ENCODE results near the gene CLEC7A. TPM values are rescaled to one million over a fixed set of nuclear protein-coding genes. Genes with fewer than 3 reads are reported as not detected.
A peak's percentile ranks its signal among the peaks of the same experiment; 100 is the strongest.

The CLEC7A gene
- polyA plus RNA-seq, 4 donors: 1.3 to 2.3 (median 1.9) TPM

DNA sequence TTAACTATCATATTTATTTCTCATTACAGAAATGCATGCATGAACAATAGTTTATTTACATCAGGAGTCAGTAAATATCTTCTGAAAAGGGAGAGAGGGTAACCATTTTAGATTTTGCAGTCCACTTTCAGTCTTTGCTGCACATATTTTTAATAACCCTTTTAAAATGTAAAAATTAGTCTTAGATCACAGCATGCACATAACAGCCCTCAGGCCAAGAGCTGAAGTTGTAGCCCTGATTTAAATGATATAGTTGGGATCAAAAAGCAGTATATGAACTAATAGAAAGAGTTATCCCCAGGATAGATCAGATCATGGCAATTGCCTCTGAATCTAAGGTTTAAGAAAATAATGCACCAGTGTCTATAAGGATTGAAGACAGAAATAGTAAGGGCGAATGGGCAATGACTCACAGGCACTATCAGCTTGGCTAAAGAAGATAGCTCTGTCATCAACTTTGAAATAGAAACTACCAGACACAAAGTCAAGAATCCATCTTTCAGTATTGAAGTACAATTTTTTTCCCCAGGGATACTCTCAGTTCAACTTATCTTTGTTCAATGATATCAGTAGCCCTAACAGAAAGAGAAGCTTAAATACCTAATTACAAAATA, 13.1 kb upstream of the CLEC7A start:
- DNase-seq (ENCODE audit: low read depth in 4 of 4, low spot score in 3 of 4): no peak

- DNase-seq (ENCODE audit: low read depth in 4 of 4, low spot score in 3 of 4): peak in 1 of 4 donors; percentile 18
Observed at GRCh38 chr12:10140001-10140400, 10.0 kb upstream of the CLEC7A start.

- no peak for DNase-seq (ENCODE audit: low read depth in 4 of 4, low spot score in 3 of 4)
Observed at GRCh38 chr12:10136637-10137205, 6.7 kb upstream of the CLEC7A start.

- DNase-seq (ENCODE audit: low read depth in 4 of 4, low spot score in 3 of 4): no peak
Observed at GRCh38 chr12:10135126-10135525, 5.1 kb upstream of the CLEC7A start.

- DNase-seq (ENCODE audit: low read depth in 4 of 4, low spot score in 3 of 4): no peak
Observed at GRCh38 chr12:10132850-10133370, 2.9 kb upstream of the CLEC7A start.

GRCh38 chr12:10131111-10131690, 1.2 kb upstream of the CLEC7A start:
- DNase-seq (ENCODE audit: low read depth in 4 of 4, low spot score in 3 of 4): no peak

DNA sequence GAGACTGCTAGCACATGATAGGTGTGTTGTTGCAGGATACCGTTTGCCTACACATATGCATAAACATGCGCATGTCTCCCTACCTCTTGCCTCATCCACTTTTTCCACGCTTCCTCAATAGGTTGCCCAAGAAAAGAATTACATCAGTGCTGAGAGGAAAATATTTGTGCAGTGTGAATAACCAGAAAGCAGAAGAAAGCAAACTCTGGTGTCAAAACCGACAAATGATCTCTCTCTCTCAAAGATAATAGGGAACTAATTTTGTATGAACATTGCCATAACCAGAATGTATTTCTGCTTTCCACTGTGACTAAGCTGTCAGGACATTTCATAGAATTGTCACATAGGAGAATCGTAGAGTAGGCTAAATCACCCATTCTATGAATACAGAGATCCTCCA, 1.3 kb downstream of the CLEC7A start:
- no peak for DNase-seq (ENCODE audit: low read depth in 4 of 4, low spot score in 3 of 4)

GRCh38 chr12:10126413-10126812, 3.6 kb downstream of the CLEC7A start:
- no peak for DNase-seq (ENCODE audit: low read depth in 4 of 4, low spot score in 3 of 4)

GRCh38 chr12:10122689-10123088, 7.3 kb downstream of the CLEC7A start:
- DNase-seq (ENCODE audit: low read depth in 4 of 4, low spot score in 3 of 4): no peak

DNA sequence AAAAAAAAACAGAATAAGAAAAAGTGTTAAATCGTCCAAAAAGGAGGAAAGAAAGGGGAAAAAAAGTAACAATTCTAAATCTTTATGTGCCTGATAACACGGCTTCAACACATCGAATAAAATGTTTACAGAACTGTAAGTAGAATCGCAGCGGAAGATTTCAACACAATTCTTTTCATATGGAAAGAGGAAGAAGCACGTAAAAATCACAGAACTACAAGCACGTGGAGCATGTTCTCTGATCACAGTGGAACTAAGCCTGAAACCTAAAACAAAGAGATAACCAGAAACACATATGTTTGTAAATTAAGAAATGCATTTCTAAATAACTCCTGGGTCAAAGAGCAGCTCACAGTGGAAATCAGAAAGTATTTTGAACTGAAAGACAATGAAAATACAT, 8.7 kb downstream of the CLEC7A start:
- no peak for DNase-seq (ENCODE audit: low read depth in 4 of 4, low spot score in 3 of 4)

DNA sequence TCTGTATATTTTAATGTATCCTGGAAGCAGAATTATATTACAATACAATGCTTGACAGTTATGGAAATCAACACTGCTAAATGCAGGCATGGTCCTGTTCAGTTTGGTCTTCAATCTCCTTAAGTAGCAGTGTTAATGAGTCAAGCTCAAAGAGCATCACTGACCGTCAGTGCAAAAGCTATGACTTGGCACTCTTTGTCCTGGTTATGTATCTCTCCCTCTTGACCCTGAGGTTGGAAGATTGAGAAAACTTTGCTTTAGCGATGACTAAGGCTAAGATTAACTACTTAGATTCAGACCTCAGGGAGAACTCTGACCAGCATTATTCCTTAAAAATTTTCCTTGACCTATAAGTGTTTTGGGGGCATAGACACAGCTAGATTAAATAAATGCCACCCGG, 10.9 kb downstream of the CLEC7A start:
- no peak for DNase-seq (ENCODE audit: low read depth in 4 of 4, low spot score in 3 of 4)

DNA sequence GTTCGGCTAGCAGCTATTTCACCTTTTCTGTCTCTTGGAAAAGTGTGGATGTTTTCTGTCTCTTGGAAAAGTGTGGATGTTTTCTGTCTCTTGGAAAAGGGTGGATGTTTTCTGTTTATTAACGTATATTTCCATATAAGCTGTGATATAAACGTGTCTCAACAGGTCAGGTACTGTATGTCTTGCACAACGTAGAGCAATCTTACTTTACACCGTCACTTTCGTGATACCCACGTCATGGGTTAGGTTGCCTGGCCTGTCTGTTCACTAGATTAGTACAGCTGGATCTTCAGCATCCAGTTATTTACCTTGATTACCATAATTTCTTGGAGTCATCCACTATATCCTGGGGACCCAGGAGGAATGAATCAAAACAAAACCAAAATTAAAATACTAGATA, 14.1 kb downstream of the CLEC7A start:
- DNase-seq (ENCODE audit: low read depth in 4 of 4, low spot score in 3 of 4): no peak

- DNase-seq (ENCODE audit: low read depth in 4 of 4, low spot score in 3 of 4): no peak
Observed at GRCh38 chr12:10115311-10115710, 14.7 kb downstream of the CLEC7A start.

GRCh38 chr12:10113920-10114319, 16.1 kb downstream of the CLEC7A start:
- DNase-seq (ENCODE audit: low read depth in 4 of 4, low spot score in 3 of 4): no peak

DNA sequence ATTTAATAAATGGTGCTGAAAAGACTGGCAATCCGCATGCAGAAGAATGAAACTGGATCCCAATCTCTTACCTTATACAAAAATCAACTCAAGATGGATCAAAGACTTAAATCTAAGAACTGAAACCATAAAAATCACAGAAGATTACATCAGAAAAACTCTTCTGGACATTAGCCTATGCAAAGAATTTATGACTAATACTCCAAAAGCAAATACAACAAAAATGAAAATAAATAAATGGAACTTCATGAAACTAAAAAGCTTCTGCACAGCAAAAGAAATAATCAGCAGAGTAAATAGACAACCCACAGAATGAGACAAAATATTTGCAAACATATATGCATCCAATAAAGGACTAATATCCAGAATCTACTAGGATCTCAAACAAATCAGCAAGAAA, 16.9 kb downstream of the CLEC7A start:
- no peak for DNase-seq (ENCODE audit: low read depth in 4 of 4, low spot score in 3 of 4)

DNA sequence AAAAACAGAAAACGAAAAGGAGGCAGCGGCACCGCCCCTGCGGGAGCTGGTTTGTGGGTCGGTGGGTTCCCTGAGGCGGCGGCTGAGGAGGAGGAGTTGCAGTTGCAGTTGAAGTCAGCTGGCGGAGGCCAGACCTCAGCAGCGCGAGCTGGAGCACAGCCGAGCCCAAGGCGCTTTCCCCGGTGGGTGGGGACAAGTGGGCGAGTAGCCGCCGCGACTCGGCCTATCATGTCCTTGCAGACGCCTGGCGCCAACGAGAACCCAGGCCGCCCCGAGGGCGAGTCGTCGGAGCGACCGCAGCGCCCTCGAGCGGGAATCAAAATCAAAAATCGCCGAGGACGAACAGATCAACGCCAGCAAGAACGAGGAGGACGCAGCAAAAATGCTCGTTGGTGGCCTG, 18.5 kb downstream of the CLEC7A start:
- DNase-seq (ENCODE audit: low read depth in 4 of 4, low spot score in 3 of 4): no peak

DNA sequence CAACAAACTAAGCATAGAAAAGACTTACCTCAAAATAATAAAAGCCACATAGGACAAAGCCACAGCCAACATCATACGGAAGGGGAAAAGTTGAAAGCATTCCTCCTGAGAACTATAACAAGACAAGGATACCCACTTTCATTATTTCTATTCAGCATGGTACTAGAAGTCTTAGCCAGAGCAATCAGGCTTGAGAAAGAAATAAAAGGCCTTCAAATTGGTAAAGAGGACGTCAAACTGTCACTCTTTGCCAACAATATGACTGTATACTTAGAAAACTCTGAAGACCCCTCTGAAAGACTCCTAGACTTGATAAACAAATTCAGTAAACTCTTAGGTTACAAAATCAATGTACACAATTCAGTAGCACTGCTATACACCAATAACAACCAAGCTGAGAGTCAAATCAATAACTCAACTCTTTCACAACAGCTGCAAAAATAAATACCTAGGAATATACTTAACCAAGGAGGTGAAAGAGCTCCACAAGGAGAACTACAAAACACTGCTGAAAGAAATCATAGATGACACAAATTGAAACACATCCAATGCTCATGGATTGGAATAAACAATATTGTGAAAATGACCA, 19.6 kb downstream of the CLEC7A start:
- no peak for DNase-seq (ENCODE audit: low read depth in 4 of 4, low spot score in 3 of 4)

DNA sequence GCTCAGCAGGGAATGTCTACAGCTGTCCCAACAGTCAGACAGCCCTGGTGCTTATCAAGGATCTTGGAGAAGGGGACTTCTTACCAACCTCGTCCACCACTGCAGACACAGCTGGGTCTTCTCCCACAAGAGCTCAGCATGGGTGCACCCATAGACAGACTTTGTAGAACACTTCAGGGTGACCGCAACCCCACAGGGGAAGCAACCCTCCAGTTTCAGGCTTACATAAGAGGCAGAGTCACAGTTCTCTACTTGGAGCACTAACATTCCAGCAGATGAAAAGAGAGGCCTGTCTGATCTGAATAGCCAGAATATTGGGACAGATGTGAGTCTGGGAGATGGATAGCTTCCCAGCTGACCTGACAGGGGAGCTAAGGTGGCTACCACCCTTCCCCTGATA, 27.7 kb downstream of the CLEC7A start:
- DNase-seq (ENCODE audit: low read depth in 4 of 4, low spot score in 3 of 4): no peak

GRCh38 chr12:10101648-10102220, 28.3 kb downstream of the CLEC7A start:
- no peak for DNase-seq (ENCODE audit: low read depth in 4 of 4, low spot score in 3 of 4)

DNA sequence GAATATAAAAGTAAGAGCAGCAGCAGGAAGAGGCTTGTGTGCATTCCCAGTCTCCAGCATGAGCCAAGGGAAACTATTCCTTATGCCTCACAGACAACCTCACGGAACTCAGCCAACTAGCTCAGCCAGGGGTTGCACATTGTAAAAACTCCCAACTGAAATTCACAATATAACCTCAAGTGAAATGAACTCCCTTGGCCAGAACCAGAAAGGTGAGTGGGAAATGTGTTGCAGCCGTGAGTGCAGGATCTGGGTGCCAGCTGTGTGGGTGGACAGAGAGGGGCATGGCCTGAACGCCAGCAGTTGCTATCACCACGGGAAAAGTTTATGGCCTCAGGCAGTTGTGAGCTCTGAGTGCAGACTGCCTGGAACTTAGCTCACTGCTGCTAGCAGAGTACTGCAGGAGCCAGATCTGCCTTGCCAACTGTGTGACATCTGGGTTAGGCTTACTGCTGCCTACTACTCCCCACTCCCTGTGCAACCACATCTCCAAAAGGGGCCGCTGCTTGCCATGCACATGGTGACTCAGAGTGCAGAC, 28.9 kb downstream of the CLEC7A start:
- no peak for DNase-seq (ENCODE audit: low read depth in 4 of 4, low spot score in 3 of 4)

DNA sequence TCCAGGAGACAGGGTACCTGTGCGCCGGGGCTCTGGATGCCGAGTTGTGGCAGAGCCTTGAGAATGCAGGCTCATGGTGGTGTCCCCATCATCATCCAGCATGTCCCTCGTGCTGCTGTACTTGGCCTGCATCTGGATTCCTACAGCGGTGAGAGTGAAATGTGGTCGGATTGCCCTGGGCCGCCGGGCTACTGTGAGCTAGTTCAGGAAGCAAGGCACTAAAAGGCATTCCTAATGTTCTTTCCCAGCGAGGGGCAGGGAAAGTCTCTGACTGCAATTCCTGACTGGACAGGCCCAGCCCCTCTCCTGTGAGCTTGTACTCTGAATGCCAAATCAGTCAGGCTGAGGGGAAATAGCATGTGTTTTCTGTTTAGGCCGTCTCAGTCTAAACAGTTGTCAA, 31.2 kb downstream of the CLEC7A start, which contains the start of gene CLEC1A:
CLEC1A (minus strand) TSS at position 195 of the 400 bp plus-strand sequence; CDS start at position 132, 63 bp downstream.
- no peak for DNase-seq (ENCODE audit: low read depth in 4 of 4, low spot score in 3 of 4)

Measured in right renal pelvis (tissue), 4 donors.